K562 (cell line): Measurements from ENCODE around the gene STEEP1. TPM values are rescaled to one million over a fixed set of nuclear protein-coding genes. Genes with fewer than 3 reads are reported as not detected.
A peak's percentile ranks its signal among the peaks of the same experiment; 100 is the strongest.

ENCODE experiments used
- ASH1L ChIP-seq: fragments of 450-650 bp; IDR thresholded peaks from 2 replicates; pipeline ENCODE4 v1.6.1; 2018; ENCODE audit warnings: borderline replicate concordance, mild to moderate bottlenecking, low read depth; ENCODE audit not compliant: partially characterized antibody
- ATF3 ChIP-seq, 2 experiments: fragments of 450-650 bp in 1 of 2; sonication (generic) in 1 of 2; formaldehyde crosslinking in 1 of 2; IDR thresholded peaks in 1 of 2; conservative IDR thresholded peaks in 1 of 2; 2 replicates each; pipeline versions ENCODE4 v1.6.1 to v1.8.1; 2016 to 2023; ENCODE audit warnings: mild to moderate bottlenecking in 2 of 2, moderate library complexity in 2 of 2, inconsistent platforms in 1 of 2, missing genetic modification reagents in 1 of 2
- BHLHE40 ChIP-seq: IDR thresholded peaks from 2 replicates; pipeline ENCODE4 v1.6.1; 2011; ENCODE audit warnings: low read length, improper control_type of control experiment
- CBX8 ChIP-seq: fragments of 200-600 bp; sonication (generic); IDR thresholded peaks from 2 replicates; pipeline ENCODE4 v1.6.1; 2012; ENCODE audit warnings: borderline replicate concordance, mixed run types, low read depth, mild to moderate bottlenecking, moderate library complexity, mixed read lengths, low read length, control low read depth, inconsistent platforms; ENCODE audit not compliant: poor library complexity, severe bottlenecking; ENCODE audit errors: extremely low read depth
- CC2D1A ChIP-seq: fragments of 450-650 bp; IDR thresholded peaks from 2 replicates; pipeline ENCODE4 v1.6.1; 2017; ENCODE audit warnings: mild to moderate bottlenecking
- ETS1 ChIP-seq: conservative IDR thresholded peaks from 2 replicates; pipeline ENCODE4 v1.6.1; 2011; ENCODE audit warnings: low read depth, mild to moderate bottlenecking, low read length; ENCODE audit not compliant: control insufficient read depth
- FOXK2 ChIP-seq, 2 experiments: fragments of 450-650 bp; IDR thresholded peaks in 1 of 2; conservative IDR thresholded peaks in 1 of 2; 2 replicates each; pipeline ENCODE4 v1.6.1; 2016; ENCODE audit warnings: low read depth in 2 of 2, mild to moderate bottlenecking in 1 of 2
- GABPA ChIP-seq: fragments of 200-800 bp; sonication (Bioruptor generic); conservative IDR thresholded peaks from 2 replicates; pipeline ENCODE4 v1.6.1; 2016; ENCODE audit warnings: low read depth, missing genetic modification characterization, missing compliant biosample characterization
- HCFC1 ChIP-seq: IDR thresholded peaks from 2 replicates; pipeline ENCODE4 v1.6.1; 2012; ENCODE audit warnings: low read depth, low read length, improper control_type of control experiment
- KDM5B ChIP-seq: fragments of 200-600 bp; sonication (generic); IDR thresholded peaks from 2 replicates; pipeline ENCODE4 v1.6.1; 2012; ENCODE audit warnings: low read depth, mild to moderate bottlenecking, moderate library complexity, low read length, control low read depth, inconsistent platforms; ENCODE audit not compliant: insufficient replicate concordance
- NCOA2 ChIP-seq, 2 experiments: fragments of 450-650 bp; IDR thresholded peaks; 2 replicates each; pipeline ENCODE4 v1.6.1; 2018; ENCODE audit warnings: mild to moderate bottlenecking in 2 of 2, moderate library complexity in 1 of 2; ENCODE audit not compliant: partially characterized antibody in 2 of 2
- NFIX ChIP-seq: fragments of 250-450 bp; sonication (Bioruptor Pico); IDR thresholded peaks from 2 replicates; pipeline ENCODE4 v1.4.0; 2020; ENCODE audit warnings: low read depth, mild to moderate bottlenecking, moderate library complexity
- POLR2A ChIP-seq: fragments of 450-650 bp; conservative IDR thresholded peaks from 2 replicates; pipeline ENCODE4 v1.6.1; 2016
- SMAD3 ChIP-seq: fragments of 450-650 bp; formaldehyde crosslinking; conservative IDR thresholded peaks from 2 replicates; pipeline ENCODE4 v1.4.0; 2020; ENCODE audit warnings: mild to moderate bottlenecking
- TAF7 ChIP-seq: fragments of 450-650 bp; IDR thresholded peaks from 2 replicates; pipeline ENCODE4 v1.6.1; 2016; ENCODE audit warnings: missing genetic modification characterization, missing compliant biosample characterization
- USF2 ChIP-seq: sonication (generic); formaldehyde crosslinking; IDR thresholded peaks from 2 replicates; pipeline ENCODE4 v1.5.0; 2020; ENCODE audit warnings: missing genetic modification reagents
- ZBTB43 ChIP-seq: sonication (generic); formaldehyde crosslinking; IDR thresholded peaks from 2 replicates; pipeline ENCODE4 v1.8.0; 2023; ENCODE audit warnings: mild to moderate bottlenecking, missing genetic modification reagents
- polyA plus RNA-seq, 8 experiments: library from polyadenylated mRNA; depleted of rRNA in 4 of 8; stranded (reverse) in 5 of 8; unstranded in 3 of 8; fragments of >200 nt; fragmentation: Nextera tagmentation in 2 of 8; fragmentation: Illumina TruSeq in 1 of 8; extraction: Ambion mirVana in 2 of 8; extraction: Trizol in 1 of 8; gene quantifications; 2 replicates each; pipeline versions ENCODE4 v1.2.1 to v1.2.3, GENCODE V29; 2011 to 2014; ENCODE audit warnings: inconsistent platforms in 1 of 8, missing spikeins in 1 of 8
- total RNA-seq, 7 experiments: library from RNA; depleted of rRNA in 6 of 7; stranded (reverse); fragments of >200 nt in 6 of 7; fragmentation: Illumina TruSeq in 2 of 7; extraction: Trizol in 2 of 7; gene quantifications; 2 replicates each; pipeline versions ENCODE4 v1.2.1 to v1.2.3, GENCODE V29; 2011 to 2021; ENCODE audit warnings: low replicate concordance in 1 of 7
- TF ChIP-seq, protein P1 (sequence below), 2 experiments: IDR thresholded peaks in 1 of 2; conservative IDR thresholded peaks in 1 of 2; 2 replicates each; pipeline ENCODE4 v1.6.1; 2016; ENCODE audit warnings: low read depth in 2 of 2, mild to moderate bottlenecking in 1 of 2, missing compliant biosample characterization in 1 of 2, missing genetic modification characterization in 1 of 2, moderate library complexity in 1 of 2

STEEP1 gene
- total and polyA plus RNA-seq, 9 of the 15 experiments (the other 6 are each of a cell fraction or from before 2014, with no cell fraction given) = 15.0 to 73.7 (median 40.3) TPM

- TF ChIP-seq, protein P1, sequence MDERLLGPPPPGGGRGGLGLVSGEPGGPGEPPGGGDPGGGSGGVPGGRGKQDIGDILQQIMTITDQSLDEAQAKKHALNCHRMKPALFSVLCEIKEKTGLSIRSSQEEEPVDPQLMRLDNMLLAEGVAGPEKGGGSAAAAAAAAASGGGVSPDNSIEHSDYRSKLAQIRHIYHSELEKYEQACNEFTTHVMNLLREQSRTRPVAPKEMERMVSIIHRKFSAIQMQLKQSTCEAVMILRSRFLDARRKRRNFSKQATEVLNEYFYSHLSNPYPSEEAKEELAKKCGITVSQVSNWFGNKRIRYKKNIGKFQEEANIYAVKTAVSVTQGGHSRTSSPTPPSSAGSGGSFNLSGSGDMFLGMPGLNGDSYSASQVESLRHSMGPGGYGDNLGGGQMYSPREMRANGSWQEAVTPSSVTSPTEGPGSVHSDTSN (CRISPR knock-in tag; IDR thresholded peaks at IDR 0.05; ENCODE audit: low read depth) = no peak
- TF ChIP-seq, protein P1 (tag; conservative IDR thresholded peaks at IDR 0.05; ENCODE audit: low read depth) = no peak; the same call in 1 of the 2 replicates
- TF ChIP-seq NCOA2 (IDR thresholded peaks at IDR 0.05; ENCODE audit: partially characterized antibody in 2 of 2) (no peak), SMAD3 (CRISPR knock-in tag) (no peak), BHLHE40 (peak; percentile 93), CC2D1A (peak; percentile 59; the same call in 1 of the 2 replicates), GABPA (tag) (peak; percentile 76), TAF7 (tag) (0 out of 2 replicates have a peak, but pooled peaks have one; percentile 37), KDM5B (peak; percentile 68), HCFC1 (peak; percentile 78), ATF3 (IDR thresholded peaks at IDR 0.05) (peak; percentile 95), ATF3 (CRISPR knock-in tag; conservative IDR thresholded peaks at IDR 0.05) (no peak; the same call in 1 of the 2 replicates), FOXK2 (conservative IDR thresholded peaks at IDR 0.05 in 1 of 2, IDR thresholded peaks at IDR 0.05 in 1 of 2; ENCODE audit: low read depth in 2 of 2) (peak; percentile 95 to 99), ZBTB43 (CRISPR knock-in tag) (no peak), NFIX (no peak), ETS1 (no peak; the same call in 1 of the 2 replicates), POLR2A (peak; percentile 81), USF2 (CRISPR knock-in tag) (peak; percentile 92), CBX8 (no peak), ASH1L (peak; percentile 12)
Observed at GRCh38 chrX:119565107-119565663, at the start of gene STEEP1 (continued).
